ENCODE data around the gene BCL6B.

Gene BCL6B

DNA sequence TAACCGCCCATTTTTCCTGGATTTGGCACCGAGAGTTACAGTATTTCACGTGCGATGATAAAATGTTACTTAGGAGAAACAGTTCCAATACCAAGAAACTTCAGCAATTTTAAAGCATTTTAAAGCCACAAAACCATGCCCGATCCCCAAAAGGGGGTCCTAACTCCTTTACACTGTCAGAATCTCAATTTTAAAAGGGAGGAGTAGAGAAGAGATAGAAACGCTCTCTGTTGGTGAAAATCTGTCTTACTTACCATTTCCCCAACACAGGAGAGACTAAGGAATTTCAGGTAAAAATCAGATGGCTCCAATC lies 11.0 kb upstream of the BCL6B start:
- TF ChIP-seq, protein P1, sequence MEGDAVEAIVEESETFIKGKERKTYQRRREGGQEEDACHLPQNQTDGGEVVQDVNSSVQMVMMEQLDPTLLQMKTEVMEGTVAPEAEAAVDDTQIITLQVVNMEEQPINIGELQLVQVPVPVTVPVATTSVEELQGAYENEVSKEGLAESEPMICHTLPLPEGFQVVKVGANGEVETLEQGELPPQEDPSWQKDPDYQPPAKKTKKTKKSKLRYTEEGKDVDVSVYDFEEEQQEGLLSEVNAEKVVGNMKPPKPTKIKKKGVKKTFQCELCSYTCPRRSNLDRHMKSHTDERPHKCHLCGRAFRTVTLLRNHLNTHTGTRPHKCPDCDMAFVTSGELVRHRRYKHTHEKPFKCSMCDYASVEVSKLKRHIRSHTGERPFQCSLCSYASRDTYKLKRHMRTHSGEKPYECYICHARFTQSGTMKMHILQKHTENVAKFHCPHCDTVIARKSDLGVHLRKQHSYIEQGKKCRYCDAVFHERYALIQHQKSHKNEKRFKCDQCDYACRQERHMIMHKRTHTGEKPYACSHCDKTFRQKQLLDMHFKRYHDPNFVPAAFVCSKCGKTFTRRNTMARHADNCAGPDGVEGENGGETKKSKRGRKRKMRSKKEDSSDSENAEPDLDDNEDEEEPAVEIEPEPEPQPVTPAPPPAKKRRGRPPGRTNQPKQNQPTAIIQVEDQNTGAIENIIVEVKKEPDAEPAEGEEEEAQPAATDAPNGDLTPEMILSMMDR (conservative IDR thresholded peaks at IDR 0.05): no peak
- H3K27ac ChIP-seq: peak overlapping the region; percentile 91

DNA sequence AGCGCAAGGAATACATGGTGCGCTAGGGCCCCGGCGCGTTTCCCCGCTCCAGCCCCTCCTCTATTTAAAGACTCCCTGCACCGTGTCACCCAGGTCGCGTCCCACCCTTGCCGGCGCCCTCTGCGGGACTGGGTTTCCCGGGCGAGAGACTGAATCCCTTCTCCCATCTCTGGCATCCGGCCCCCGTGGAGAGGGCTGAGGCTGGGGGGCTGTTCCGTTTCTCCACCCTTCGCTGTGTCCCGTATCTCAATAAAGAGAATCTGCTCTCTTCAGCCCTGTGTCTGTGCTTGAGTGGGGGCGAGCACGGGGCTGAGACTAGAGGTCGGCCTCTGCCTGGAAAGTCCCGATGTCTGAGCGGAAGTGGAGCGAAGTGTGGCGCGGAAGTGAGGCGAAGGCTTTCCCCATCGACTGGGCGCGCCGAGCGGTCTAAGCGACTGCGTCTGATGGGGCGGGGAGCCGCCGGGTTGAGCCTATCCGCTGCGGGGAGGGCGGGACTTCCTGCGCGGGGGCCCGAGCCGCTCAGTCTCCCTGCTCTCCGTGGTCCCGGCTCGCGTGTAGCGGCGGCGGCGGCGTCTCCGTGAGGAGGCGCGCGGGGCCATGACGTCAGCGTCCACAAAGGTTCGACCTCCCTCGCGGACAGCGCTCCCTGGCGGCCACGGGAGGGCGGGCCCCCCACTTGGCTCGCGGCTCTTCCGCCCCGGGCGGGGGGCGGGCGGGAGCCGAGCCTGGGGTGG lies 8.4 kb upstream of the BCL6B start:
- TF ChIP-seq, protein P1 (conservative IDR thresholded peaks at IDR 0.05): peak; percentile 81
- H3K27ac ChIP-seq: peak overlapping the region; percentile 91

DNA sequence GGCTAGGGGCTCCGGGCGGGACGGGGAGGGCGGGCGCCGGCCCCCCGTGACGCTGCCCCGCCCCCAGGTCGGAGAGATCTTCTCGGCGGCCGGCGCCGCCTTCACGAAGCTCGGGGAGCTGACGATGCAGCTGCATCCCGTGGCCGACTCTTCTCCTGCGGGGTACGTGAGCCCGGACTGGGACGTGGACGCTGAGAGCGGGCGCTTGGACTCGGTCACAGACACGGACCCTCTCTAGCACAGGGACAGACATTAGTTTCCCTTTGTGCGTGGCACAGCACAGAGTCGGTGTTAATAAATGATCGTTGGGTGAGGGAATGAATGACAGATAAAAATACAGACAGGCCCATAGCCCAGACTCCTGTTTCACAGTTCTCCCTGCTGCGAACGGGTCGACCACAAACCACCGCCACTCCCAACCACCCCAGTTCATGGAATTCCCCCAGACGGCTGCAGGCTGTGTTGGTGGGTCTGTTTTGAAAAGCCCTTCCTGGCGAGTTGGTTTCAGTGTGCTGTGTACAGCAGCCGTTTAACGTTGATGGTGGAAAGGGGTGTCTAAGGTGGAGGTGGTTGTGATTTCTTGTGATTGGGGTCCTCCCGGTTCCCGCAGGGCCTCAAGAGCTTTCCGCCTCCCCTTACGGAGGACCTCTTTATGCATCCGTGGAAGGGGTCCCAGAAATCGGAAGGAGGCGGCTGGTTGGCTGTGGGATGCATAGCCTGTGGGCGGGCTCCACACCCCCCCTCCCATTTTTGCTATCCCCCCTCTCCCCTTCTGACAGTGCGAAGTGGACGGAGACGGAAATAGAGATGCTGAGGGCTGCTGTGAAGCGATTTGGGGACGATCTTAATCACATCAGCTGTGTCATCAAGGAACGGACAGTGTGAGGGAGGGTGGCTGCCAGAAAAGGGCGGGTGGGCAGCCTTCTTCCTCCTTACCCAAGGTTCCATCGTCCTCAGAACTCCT lies 7.6 kb upstream of the BCL6B start:
- TF ChIP-seq, protein P1 (conservative IDR thresholded peaks at IDR 0.05): peak; percentile 32
- H3K27ac ChIP-seq: peak overlapping the region; percentile 91

DNA sequence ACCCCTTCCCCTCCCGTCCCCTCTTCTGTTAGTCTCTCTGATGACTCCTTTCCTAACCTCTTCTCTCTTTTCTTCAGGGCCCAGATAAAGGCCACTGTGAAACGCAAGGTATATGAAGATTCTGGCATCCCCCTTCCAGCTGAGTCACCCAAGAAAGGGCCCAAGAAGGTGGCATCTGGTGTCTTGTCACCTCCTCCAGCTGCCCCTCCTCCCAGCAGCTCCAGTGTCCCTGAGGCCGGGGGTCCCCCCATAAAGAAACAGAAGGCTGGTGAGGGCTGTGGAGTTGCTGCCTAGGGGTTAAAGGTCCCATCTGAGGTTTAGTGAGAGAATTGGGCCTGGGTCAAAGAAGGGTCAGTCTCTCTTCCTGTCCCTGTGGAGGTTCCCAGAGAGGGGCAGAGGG lies 6.4 kb upstream of the BCL6B start:
- H3K27ac ChIP-seq: no peak overlapping the region
- TF ChIP-seq, protein P1 (conservative IDR thresholded peaks at IDR 0.05): no peak

DNA sequence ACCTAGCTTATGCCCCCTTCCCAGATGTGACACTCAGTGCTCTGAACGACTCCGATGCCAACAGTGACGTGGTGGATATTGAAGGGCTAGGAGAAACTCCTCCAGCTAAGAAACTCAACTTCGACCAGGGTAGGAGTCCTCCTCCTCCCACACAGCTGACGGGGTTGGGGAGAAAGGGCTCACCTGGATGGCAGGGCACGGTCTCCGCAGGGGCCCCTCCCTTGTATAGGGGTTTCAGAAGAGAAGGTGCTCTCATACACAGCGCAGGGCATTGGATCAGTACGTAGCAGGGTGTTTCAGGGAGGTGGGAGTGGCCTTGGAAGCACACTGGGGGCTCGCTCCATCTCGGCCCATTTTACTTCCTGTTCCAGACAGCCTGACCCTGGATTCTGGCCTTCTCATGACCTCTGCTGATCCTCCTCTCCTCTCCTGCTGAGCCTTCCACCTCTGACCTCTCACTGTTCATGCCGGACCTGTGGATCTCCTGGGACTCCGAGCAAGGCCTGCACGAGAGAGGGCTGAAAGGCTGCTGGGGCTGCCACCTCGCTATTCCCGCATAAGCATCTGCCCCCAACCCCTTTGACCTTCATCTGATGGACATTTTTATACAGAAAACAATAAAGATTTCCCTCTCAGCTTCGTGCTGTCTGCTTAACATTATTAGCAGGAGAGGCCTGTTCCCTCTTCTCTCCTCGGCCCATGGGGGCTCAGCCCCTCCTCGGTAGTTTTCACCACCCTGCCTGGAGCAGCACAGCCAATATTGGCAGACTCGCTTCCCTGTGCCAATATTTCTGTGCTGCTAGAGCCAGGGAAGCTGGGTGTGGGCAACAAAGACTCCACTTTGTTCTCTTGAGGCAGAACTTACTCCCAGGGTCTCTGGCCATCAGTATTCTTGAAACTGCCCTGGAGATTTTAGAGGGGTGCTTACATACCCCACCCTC lies 5.7 kb upstream of the BCL6B start:
- H3K27ac ChIP-seq: no peak overlapping the region

DNA sequence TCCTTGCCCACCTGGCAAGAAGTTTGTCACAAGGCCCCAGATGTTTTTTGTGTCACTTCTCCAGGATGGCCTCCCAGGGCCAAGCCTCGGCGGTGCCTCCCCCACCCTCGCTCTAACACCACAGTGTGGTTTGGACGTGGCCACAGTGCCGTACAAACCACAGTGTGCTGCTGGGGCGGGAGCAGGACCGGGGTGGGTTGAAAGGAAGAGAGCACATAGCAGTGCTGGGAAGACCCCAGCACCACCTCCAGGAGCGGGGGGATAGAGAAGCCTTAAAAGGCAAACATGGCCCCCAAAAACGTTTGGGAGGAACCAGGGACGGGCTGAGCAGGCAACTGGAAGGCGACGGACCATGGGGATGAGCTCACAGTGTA lies 5.0 kb upstream of the BCL6B start:
- no peak overlapping the region for H3K27ac ChIP-seq

More for the DNA sequence above, 5.7 kb upstream of the BCL6B start:
- TF ChIP-seq, protein P1 (conservative IDR thresholded peaks at IDR 0.05): no peak

More for the DNA sequence above, 5.0 kb upstream of the BCL6B start:
- TF ChIP-seq, protein P1 (conservative IDR thresholded peaks at IDR 0.05): no peak
